GM21367 (cell line): ENCODE results near the gene UBE2D2.
"Not testable (repeated sequence)": the region's sequence is repeated elsewhere in the genome, so short reads cannot be mapped to it uniquely, and the experiment has no call there.

Source experiments
- ATAC-seq: cut with Tn5 transposase; IDR thresholded peaks from one replicate; pipeline ENCODE4 v1.9.1; 2021; ENCODE audit not compliant: unreplicated experiment

Gene UBE2D2

GRCh38 chr5:139578325-139578724, 17.2 kb downstream of the UBE2D2 start:
- no peak for ATAC-seq

- ATAC-seq: not testable (repeated sequence)
These were observed 21.0 kb downstream of the UBE2D2 start for GRCh38 chr5:139582181-139582580.

- no peak for ATAC-seq
These were observed 23.0 kb downstream of the UBE2D2 start for GRCh38 chr5:139584137-139584536.

- not testable (repeated sequence) for ATAC-seq
These were observed 27.0 kb downstream of the UBE2D2 start for GRCh38 chr5:139588116-139588515.

- no peak for ATAC-seq
These were observed 27.8 kb downstream of the UBE2D2 start for GRCh38 chr5:139588962-139589361.

- ATAC-seq: no peak
These were observed 31.1 kb downstream of the UBE2D2 start for GRCh38 chr5:139592289-139592688.

- not testable (repeated sequence) for ATAC-seq
These were observed 31.9 kb downstream of the UBE2D2 start for GRCh38 chr5:139593076-139593475.

- no peak for ATAC-seq
These were observed 32.7 kb downstream of the UBE2D2 start for GRCh38 chr5:139593716-139594319.

GRCh38 chr5:139597134-139597533, 36.0 kb downstream of the UBE2D2 start:
- ATAC-seq: no peak

GRCh38 chr5:139598601-139598965, 37.4 kb downstream of the UBE2D2 start:
- ATAC-seq: not testable (repeated sequence)

GRCh38 chr5:139600336-139600949, 39.3 kb downstream of the UBE2D2 start:
- ATAC-seq: no peak

- ATAC-seq: no peak
These were observed 40.3 kb downstream of the UBE2D2 start for GRCh38 chr5:139601429-139601828.

- ATAC-seq: not testable (repeated sequence)
These were observed 40.8 kb downstream of the UBE2D2 start for GRCh38 chr5:139601948-139602347.

- no peak for ATAC-seq
These were observed 44.7 kb downstream of the UBE2D2 start for GRCh38 chr5:139605887-139606286.

GRCh38 chr5:139611703-139612584, 50.8 kb downstream of the UBE2D2 start:
- ATAC-seq: no peak

GRCh38 chr5:139619861-139620260, 58.7 kb downstream of the UBE2D2 start:
- no peak for ATAC-seq

- ATAC-seq: not testable (repeated sequence)
These were observed 64.3 kb downstream of the UBE2D2 start for GRCh38 chr5:139625398-139625797.

- ATAC-seq: no peak
These were observed 69.7 kb downstream of the UBE2D2 start for GRCh38 chr5:139630855-139631254.

- ATAC-seq: no peak
These were observed 70.5 kb downstream of the UBE2D2 start for GRCh38 chr5:139631520-139632165.

GRCh38 chr5:139633295-139634027, 72.3 kb downstream of the UBE2D2 start:
- ATAC-seq: no peak

- ATAC-seq: no peak
These were observed 72.8 kb downstream of the UBE2D2 start for GRCh38 chr5:139634028-139634325.
